ENCODE data around the gene ADAMTS19.

Gene ADAMTS19

GRCh38 chr5:129474544-129474943 is 14.4 kb downstream of the ADAMTS19 start:
- no peak for FAIRE-seq
- no peak for DNase-seq (ENCODE audit: insufficient read length, low spot score)

- DNase-seq (ENCODE audit: insufficient read length, low spot score), result no peak
- no peak for FAIRE-seq
Observed at GRCh38 chr5:129476751-129477150, 16.7 kb downstream of the ADAMTS19 start.

- FAIRE-seq, result no peak
Observed at GRCh38 chr5:129477532-129477931, 17.4 kb downstream of the ADAMTS19 start.

GRCh38 chr5:129481161-129481560 is 21.1 kb downstream of the ADAMTS19 start:
- no peak for DNase-seq (ENCODE audit: insufficient read length, low spot score)
- no peak for FAIRE-seq

More at GRCh38 chr5:129477532-129477931, 17.4 kb downstream of the ADAMTS19 start:
- DNase-seq (ENCODE audit: insufficient read length, low spot score), result no peak

- DNase-seq (ENCODE audit: insufficient read length, low spot score) (no peak), FAIRE-seq (no peak)
Observed at GRCh38 chr5:129496421-129496820, 36.3 kb downstream of the ADAMTS19 start.

- FAIRE-seq (no peak), DNase-seq (ENCODE audit: insufficient read length, low spot score) (no peak)
Observed at GRCh38 chr5:129496864-129497595, 36.9 kb downstream of the ADAMTS19 start.

- FAIRE-seq (no peak), DNase-seq (ENCODE audit: insufficient read length, low spot score) (no peak)
Observed at GRCh38 chr5:129499208-129499852, 39.2 kb downstream of the ADAMTS19 start.

GRCh38 chr5:129500101-129500500 is 40.0 kb downstream of the ADAMTS19 start:
- no peak for DNase-seq (ENCODE audit: insufficient read length, low spot score)
- no peak for FAIRE-seq

- DNase-seq (ENCODE audit: insufficient read length, low spot score) (no peak), FAIRE-seq (no peak)
Observed at GRCh38 chr5:129506086-129506485, 46.0 kb downstream of the ADAMTS19 start.

- DNase-seq (ENCODE audit: insufficient read length, low spot score) (no peak), FAIRE-seq (no peak)
Observed at GRCh38 chr5:129506950-129507349, 46.9 kb downstream of the ADAMTS19 start.

GRCh38 chr5:129507527-129507926 is 47.4 kb downstream of the ADAMTS19 start:
- DNase-seq (ENCODE audit: insufficient read length, low spot score), result no peak
- FAIRE-seq, result no peak

GRCh38 chr5:129508606-129509005 is 48.5 kb downstream of the ADAMTS19 start:
- FAIRE-seq (no peak), DNase-seq (ENCODE audit: insufficient read length, low spot score) (no peak)

GRCh38 chr5:129509363-129509975 is 49.4 kb downstream of the ADAMTS19 start:
- DNase-seq (ENCODE audit: insufficient read length, low spot score), result no peak
- FAIRE-seq, result no peak

- DNase-seq (ENCODE audit: insufficient read length, low spot score), result no peak
- FAIRE-seq, result no peak
Observed at GRCh38 chr5:129511291-129511690, 51.2 kb downstream of the ADAMTS19 start.

- DNase-seq (ENCODE audit: insufficient read length, low spot score), result no peak
- no peak for FAIRE-seq
Observed at GRCh38 chr5:129541051-129541450, 81.0 kb downstream of the ADAMTS19 start.

GRCh38 chr5:129541648-129542251 is 81.7 kb downstream of the ADAMTS19 start:
- FAIRE-seq (no peak), DNase-seq (ENCODE audit: insufficient read length, low spot score) (peak; percentile 0)

GRCh38 chr5:129547137-129547536 is 87.0 kb downstream of the ADAMTS19 start:
- DNase-seq (ENCODE audit: insufficient read length, low spot score), result no peak
- FAIRE-seq, result no peak

GRCh38 chr5:129554134-129554904 is 94.2 kb downstream of the ADAMTS19 start:
- FAIRE-seq, result no peak
- DNase-seq (ENCODE audit: insufficient read length, low spot score), result no peak

- DNase-seq (ENCODE audit: insufficient read length, low spot score) (no peak), FAIRE-seq (no peak)
Observed at GRCh38 chr5:129563585-129563984, 103.5 kb downstream of the ADAMTS19 start.

- no peak for FAIRE-seq
- no peak for DNase-seq (ENCODE audit: insufficient read length, low spot score)
Observed at GRCh38 chr5:129569295-129569694, 109.2 kb downstream of the ADAMTS19 start.

GRCh38 chr5:129572060-129572459 is 112.0 kb downstream of the ADAMTS19 start:
- FAIRE-seq (no peak), DNase-seq (ENCODE audit: insufficient read length, low spot score) (no peak)
